ENCODE measurements around the gene IDH2.

- TF ChIP-seq CTCF (conservative IDR thresholded peaks at IDR 0.05) (no peak), ZFX (IDR thresholded peaks at IDR 0.05) (no peak)
Measured at GRCh38 chr15:90080818-90081393, 21.4 kb downstream of the IDH2 start.
